Fibroblast of skin of scalp (primary cell): ENCODE data around the gene IPO11. TPM values are rescaled to one million over a fixed set of nuclear protein-coding genes. Genes with fewer than 3 reads are reported as not detected.
A peak's percentile ranks its signal among the peaks of the same experiment; 100 is the strongest.

Experiments
- DNase-seq: peaks from one replicate; pipeline ENCODE4 v3.0.0-alpha.2; 2013
- polyA plus RNA-seq, 2 experiments: library from polyadenylated mRNA; unstranded; fragments of 120-200 nt; gene quantifications; one replicate each; pipeline ENCODE4 v1.2.1, GENCODE V29; 2013; ENCODE audit not compliant: insufficient read length in 2 of 2

IPO11 gene
- polyA plus RNA-seq (2013, experiment 1 of 2; ENCODE audit: insufficient read length) = 16.9 TPM
- polyA plus RNA-seq (2013, experiment 2 of 2; ENCODE audit: insufficient read length) = 16.5 TPM

DNA sequence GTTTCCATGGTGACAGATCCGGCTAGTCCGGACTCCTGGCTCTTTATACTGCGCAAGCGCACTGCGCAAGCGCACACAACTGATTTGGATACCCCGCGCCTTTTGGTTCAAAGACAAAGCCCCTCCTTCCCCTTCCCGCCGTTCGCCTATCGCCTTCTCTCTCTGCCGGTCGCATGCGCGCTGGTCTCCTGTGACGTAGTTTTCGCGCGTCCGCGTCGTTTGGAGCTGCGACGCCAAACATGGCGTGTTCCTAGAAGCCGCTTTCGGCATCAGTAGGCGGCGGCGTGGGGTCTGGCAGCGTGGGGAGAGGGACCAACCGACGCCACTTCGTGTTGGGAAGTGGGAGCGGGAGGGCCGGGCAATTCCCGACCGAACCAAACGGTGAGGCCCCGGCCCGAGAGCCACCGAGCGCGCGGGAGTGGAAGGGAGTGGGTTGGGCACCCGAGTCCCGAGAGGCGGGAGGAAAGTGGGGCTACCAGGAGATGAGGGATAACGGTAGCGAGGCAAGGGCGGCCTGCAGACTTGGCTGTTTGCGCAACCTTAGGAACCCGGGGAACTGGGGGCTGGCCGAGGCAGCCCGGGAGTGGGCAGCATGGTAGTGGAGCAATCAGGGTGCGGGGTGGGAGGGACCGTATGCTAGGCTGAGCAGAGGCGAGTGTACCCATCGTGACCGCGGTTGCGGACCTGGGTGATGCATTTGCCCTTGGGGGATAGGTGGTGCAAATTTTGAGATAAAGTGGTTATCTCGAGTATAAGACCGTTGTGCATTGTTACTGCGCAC, at the start of gene IPO11:
TSS of gene IPO11 (plus strand) at position 215 of the 781 bp plus-strand sequence. CDS start 24,517 bp downstream, outside the sequence.
- peak; percentile 99 for DNase-seq

DNA sequence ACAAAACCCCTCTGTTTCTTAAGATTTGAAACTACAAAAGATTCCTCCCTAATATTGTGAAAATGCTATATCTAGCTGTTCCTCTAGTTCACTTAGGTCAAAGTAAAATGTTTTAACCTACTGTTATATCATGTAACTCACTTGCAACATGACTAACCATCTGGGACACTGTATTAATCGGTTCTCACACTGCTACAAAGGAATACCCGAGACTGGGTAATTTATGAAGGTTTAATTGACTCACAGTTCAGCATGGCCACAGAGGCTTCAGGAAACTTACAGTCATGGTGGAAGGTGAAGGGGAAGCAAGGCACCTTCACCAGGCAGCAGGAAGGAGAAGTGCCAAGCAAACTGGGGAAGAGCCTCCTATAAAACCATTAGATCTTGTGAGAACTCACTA, 43.5 kb upstream of the IPO11 start:
- DNase-seq = no peak

- DNase-seq = peak; percentile 11
Observed at GRCh38 chr5:62371409-62371808, 41.2 kb upstream of the IPO11 start.

- no peak for DNase-seq
Observed at GRCh38 chr5:62372600-62372999, 40.0 kb upstream of the IPO11 start.

DNA sequence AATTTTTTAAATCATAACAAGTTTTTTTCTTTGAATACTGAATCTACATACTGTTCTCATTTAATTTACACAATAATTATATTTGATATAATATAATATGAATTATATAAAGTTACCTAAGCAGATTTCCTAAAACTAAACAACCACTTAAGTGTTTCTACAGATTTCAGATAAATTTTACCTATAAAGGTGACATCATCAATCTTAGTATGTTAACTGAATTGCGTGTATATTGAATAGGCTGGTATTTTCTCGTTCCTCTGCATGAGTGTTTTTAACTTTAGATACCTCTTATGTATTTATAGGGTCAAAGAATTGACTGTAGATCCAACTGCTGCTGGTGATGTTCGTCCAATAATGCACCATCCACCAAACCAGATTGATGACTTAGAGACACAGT, 39.2 kb upstream of the IPO11 start:
- no peak for DNase-seq

DNA sequence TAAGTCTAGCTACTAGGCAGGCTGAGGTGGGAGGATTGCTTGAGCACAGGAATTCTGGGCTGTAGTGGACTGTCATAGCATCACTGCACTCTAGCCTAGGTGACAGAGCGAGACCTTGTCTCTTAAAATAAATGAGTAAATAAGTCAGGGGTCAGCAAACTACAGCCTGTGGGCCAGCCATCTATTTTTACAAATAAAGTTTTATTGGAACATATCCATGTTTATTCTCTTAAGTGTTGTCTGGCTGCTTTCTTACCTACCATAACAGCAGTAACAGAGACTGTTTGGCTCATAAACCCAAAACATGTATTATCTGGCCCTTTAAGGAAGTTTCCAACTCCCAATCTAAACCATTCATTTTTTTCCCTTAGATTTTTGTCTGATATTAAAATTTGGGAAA, 38.5 kb upstream of the IPO11 start:
- DNase-seq = no peak

- DNase-seq = no peak
Observed at GRCh38 chr5:62375627-62376026, 36.9 kb upstream of the IPO11 start.

DNA sequence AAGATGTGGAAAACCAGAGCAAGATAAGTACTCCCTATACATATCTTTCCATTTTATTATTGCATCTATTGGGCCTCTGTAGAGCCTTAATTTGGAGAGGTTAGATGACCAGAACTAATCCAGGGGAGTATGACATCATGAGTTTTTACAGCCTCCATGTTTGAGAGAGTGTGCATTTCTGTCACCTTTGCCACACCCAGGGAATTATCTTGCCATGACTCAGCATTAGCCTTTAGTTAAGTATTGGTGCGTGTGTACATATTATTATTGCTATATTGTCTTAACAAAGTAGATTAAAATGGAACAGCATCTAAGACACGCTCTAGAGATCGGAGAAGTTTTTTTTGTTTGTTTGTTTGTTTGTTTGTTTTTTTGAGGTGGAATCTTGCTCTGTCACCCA, 36.5 kb upstream of the IPO11 start:
- DNase-seq = no peak

- DNase-seq = no peak
Observed at GRCh38 chr5:62385131-62385530, 27.4 kb upstream of the IPO11 start.

GRCh38 chr5:62385816-62386400, 26.7 kb upstream of the IPO11 start:
- DNase-seq = no peak

DNA sequence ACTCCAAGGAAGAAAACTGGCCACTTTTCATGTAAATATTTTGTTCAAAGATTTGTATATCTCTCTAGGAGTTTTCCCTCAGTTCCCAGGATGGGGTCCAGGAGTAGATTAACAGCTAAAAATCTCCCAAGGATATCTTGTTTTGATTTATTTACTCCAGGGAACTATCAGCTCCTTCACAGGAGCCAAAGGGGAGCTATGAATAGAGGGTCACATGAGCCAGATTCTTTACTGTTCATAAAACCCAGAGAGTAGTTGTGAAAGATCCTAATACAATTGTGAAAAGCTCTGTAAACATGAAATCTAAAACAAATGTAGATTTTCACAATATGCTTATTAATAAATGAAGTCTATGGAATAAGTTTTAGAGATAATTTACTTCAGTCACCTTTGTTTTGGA, 25.7 kb upstream of the IPO11 start:
- no peak for DNase-seq

DNA sequence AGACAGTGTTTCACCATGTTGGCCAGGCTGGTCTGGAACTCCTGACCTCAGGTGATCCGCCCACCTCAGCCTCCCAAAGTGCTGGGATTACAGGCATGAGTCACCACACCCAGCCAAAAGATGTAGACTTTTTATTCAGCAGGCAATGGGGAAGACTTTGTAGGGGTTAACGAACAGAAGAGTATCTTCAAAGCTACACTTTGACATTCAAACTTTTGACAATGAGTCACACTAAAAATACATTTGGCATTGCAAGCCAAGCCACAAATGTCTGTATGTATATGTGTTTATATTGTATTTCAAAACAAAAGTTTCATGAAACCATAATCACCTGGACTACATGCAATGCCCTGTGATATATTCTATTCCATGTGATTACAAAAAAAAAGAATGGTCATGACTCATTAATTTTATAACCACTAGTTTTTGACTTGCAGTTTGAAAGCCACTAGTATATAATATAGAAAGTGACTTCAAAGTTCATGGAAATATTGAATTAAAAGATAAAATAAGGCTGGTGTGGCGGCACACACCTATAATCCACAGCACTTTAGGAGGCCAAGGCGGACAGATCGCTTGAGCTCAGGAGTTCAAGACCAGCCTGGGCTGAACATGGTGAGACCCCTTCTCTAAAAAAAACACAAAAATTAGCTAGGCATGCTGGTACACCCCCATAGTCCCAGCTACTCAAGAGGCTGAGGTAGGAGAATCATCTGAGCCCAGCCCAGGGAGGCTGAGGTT, 17.2 kb upstream of the IPO11 start:
- no peak for DNase-seq

- peak; percentile 98 for DNase-seq
Observed at GRCh38 chr5:62403411-62404250, 8.9 kb upstream of the IPO11 start, which contains the start of gene DIMT1. Gene DIMT1, minus strand, starts transcription at chr5:62403905. Its CDS starts 133 bp downstream, at chr5:62403772.

DNA sequence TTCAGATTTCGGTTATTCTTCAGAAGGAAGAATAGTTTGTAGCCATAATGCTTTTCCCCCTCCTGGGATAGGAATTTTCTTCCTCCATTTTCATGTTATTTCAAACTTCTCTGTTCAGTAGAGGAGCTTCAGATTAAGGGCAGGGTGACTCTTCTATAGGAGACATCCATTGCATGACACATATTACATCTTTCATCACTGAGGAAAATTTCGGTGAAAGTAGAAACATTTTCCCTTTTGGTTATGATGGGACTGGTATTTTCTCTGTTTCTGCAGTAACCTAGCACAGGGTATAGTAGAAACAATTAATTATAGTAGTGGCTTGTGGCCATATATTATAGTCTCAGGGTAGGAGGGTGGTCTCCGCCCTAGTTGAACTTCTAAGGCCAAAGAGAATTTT, 1.1 kb downstream of the IPO11 start:
- no peak for DNase-seq

GRCh38 chr5:62418462-62419076, 6.0 kb downstream of the IPO11 start:
- DNase-seq = no peak

- DNase-seq = no peak
Observed at GRCh38 chr5:62419609-62420008, 7.0 kb downstream of the IPO11 start.

DNA sequence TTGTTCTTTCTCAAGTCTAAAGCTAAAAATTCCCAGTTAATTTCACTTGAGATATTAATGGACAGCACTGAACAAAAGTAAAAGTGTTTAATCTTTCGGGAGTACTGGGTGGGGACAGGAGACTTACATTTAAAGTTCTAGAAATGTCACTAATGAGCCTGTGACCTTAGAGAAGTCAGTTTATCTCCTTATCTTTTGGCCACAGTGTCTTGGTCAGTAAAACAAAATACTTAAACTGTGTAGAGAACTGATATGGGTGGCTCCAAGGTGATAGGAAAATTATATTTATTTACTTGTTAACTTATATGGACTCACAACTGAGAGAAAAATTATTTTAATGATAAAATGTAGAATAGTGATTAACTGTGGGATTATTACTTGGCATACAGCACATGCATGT, 8.9 kb downstream of the IPO11 start:
- DNase-seq = no peak

- DNase-seq = no peak
Observed at GRCh38 chr5:62424763-62425162, 12.2 kb downstream of the IPO11 start.

GRCh38 chr5:62431735-62432620, 19.4 kb downstream of the IPO11 start:
- DNase-seq = no peak

- DNase-seq = no peak
Observed at GRCh38 chr5:62432621-62433064, 20.1 kb downstream of the IPO11 start.

GRCh38 chr5:62448528-62448927, 36.0 kb downstream of the IPO11 start:
- no peak for DNase-seq
